GM19351 (cell line): ENCODE data around the gene FANCE.

Experiments used
- ATAC-seq: cut with Tn5 transposase; IDR thresholded peaks from one replicate; pipeline ENCODE4 v1.9.1; 2021; ENCODE audit warnings: mild to moderate bottlenecking, moderate library complexity; ENCODE audit not compliant: unreplicated experiment

FANCE gene

DNA sequence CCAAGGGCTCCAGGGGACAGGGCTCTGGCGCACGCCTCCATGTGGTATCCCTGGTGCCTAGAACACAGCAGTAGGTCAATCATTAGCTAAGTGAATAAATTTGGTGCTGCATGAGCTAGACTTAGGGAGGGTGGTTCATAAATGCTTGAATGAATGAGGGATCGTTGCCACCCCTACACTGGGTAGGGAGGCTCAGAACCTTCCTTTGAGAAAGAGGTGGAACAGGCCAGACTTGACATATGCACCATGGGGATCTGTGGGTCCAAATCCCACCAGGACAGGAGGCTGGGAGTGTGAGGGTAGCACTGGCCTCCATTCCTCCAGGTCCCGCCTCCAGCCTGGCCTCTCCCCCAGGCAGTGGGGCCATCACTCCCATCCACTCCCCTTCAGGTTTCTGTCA lies 30.9 kb downstream of the FANCE start:
- no peak for ATAC-seq

DNA sequence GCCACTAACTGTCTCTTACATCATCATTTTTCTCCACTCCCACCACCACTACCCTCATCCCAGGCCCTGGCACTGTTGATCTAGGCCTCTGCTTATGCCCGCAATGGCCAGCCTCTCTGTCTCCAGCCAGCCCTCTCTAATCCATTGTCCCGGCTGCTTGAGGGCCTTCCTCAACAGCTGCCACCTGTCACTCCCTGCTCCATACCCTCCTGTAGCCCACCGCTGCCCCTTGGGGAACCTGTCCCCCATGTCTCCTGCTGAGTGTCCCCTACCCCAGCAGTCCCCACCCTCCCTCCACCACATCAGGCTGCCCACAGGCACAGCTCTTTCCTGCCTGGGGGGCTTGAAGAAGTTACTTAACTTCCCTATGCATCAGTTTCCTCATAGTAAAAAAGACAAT lies 31.4 kb downstream of the FANCE start:
- no peak for ATAC-seq

DNA sequence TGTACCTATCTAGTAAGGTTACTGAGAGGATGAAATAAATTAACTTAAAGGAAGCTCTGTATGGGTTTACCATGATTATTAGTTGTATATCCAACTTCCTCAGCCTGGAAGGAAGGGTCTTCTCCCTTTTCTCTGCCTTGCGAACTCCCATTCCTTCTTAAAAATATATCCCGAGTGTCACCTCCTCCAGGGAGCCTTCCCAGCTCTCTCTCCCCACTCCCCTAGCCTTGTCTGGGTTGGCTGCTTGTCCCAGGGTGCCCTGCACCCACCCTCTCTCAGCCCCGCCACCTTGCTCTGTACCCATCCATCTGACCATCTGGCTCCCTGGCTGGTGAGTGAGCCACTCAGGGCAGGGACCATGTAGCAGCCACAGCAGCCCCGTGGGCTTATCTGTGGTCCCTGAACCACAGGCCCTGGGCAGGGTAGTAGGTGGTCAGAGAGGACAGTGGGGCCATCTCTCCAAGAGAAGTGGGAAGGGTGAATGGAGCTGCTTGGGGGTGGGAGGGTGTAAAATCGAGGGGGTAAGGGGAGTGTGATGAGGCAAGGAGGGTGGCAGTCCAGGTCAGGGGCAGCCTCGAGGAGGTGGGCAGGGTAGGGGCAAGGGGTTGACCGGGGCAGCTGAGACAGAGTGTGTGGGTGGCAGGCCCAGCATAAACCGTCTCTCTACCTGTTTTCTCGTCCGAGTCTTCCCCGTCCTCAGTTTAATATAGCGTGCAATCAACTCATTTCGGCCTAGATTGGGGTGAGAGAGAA lies 31.9 kb downstream of the FANCE start:
- ATAC-seq = no peak

DNA sequence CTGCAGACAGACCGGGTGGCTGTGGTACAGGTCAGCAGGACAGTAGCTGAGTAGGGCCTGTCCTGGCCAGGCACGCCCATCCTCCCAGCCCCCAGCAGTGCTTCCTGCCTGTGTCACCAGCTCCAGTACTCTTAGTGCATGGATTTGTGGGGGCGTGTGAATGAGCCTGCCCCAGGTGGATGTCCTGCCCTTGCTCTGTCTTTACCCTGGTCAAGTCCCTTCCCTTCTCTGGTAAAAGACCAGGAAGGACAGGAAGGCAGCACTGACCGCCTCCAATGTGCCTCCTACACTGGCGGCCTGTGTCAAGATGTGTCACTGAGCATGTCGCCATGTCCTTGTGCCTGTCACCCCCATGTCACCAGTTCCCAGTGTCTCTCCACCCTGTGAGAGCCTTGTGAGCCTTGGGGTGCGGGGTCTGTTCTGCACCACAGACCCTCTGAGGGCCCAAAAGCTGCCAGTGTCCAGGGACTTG lies 32.8 kb downstream of the FANCE start:
- ATAC-seq = no peak

DNA sequence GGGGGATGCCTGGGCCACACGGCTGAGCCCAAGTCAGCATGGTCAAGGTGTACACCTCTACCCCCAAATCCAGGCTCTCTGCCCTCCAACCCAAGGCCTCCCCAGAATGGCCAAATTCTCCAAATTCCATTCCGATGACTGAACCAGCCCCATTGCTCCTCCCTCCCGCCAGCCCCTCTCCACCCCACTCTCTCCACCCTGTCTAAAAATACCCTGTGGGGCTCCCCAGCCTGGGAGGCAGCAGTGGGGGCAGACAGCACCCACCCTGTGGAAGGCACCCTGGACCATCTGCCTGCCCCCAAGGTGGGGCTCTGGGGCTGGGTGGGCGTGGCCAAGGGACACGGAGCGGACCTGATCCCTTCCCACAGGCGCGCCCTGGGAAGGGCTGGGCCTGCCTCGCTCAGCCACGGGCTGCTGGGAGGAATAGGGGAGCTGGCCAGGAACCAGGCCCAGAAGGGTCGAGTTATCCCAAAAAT lies 33.3 kb downstream of the FANCE start:
- no peak for ATAC-seq

DNA sequence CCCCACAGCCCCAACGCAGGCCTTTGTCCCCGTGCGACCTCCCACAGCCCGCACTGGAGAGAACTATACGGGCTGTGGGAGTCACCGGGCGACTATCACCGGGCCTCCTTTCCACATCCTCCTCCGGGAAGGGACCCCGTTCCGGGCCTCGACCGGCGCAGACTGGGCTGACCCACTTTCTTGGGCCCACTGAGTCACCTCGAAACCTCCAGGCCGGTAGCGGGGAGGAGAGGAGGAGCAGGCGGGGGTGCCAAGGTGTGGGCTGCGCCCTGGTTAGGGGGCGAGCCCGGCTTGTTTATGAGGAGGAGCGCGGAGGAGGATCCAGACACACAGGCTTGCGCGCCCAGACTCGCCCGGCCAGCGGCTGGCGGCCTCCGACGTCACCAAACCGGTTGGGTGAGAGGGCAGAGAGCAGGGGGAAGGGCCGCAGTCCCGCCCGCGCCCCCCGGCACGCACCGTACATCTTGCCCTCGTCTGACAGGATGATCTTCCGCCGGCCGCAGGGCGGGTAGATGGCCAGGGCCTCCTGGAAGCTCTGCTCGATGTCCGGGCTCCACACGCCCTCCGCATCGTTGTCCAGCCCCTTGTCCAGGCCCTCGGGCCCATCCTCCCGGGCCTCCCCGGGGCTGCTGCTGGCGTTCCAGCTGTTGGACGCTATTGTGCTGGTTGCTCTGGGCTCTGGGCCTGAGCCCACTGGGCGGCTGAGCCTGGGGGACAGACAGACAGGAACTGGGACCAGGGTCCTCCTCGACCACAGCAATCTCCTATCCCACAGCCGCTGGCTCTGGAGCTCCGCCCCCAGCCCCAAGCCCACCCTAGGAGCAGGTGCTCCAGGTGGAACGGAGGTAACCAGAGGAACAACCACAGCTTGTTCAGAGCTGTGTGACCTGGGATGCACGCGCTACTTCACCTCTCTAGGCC lies 34.1 kb downstream of the FANCE start:
- no peak for ATAC-seq

DNA sequence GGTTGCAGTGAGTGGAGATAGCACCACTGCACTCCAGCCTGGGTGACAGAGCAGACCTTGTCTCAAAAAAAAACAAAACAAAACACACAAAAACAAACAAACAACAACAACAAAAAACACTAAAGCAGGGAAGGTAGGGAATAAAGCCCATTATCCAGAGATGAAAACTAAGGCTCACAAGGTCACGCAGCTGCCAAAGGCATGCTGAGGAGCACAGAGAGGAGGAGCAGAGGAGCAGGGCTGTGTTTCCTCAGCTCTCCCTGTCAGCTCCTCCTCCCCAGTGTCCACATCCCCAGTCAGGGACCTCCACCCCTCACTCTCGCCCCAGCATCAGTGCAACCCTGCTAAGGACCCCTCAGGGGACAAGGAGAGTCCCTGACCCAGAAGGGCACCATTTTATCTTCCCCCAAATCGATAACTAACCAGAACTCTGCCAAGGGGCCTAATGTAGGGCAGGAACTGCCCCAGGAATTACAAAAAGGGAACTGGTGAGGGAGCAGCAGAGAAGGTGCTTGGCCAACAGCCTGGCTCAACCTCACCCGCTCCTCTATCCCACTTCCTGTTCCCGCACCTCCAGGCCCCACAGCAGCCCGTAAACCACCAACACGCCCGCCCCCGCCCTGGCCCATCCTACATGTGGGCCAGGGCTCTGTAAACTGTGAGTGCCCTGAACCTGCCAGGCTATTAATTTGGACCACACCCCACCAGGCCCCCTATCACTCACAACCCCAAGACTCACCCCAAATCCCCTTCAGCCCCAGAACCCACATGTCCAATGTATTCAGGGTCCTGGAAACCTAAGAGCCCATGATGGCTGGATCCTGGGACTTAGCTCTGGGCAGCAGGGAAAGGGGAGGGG lies 35.7 kb downstream of the FANCE start:
- no peak for ATAC-seq

DNA sequence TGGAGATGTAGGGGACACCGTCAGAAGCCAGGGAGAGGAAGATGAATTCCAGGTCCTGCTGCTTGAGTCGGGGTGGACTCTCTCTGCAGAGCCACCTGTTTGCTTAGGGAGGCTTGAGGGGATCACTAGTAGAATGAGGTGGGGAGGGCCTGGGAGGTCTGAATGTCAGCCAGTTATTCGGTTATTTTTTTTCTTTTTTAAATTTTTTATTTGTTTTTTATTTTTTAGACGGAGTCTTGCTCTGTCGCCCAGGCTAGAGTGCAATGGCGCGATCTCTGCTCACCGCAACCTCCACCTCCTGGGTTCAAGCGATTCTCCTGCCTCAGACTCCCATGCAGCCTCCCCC lies 36.4 kb downstream of the FANCE start:
- no peak for ATAC-seq

DNA sequence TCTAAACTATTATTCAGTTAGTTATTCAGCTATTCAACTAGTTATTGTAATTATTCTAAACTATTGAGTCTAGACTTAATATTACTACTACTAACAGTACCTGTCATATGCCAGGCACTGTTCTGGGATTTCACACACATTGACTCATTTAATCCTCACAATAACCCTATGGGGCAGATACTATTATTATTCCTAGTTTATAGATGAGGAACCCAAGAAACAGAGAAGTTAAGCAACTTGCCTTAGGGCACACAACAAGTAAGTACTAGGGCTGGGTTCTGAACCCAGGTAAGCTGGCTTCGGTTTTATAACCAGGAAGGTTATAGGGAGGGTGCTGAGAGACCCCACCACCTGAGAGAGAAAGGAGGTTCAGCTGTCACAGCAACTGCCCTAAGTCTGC lies 36.9 kb downstream of the FANCE start:
- no peak for ATAC-seq

DNA sequence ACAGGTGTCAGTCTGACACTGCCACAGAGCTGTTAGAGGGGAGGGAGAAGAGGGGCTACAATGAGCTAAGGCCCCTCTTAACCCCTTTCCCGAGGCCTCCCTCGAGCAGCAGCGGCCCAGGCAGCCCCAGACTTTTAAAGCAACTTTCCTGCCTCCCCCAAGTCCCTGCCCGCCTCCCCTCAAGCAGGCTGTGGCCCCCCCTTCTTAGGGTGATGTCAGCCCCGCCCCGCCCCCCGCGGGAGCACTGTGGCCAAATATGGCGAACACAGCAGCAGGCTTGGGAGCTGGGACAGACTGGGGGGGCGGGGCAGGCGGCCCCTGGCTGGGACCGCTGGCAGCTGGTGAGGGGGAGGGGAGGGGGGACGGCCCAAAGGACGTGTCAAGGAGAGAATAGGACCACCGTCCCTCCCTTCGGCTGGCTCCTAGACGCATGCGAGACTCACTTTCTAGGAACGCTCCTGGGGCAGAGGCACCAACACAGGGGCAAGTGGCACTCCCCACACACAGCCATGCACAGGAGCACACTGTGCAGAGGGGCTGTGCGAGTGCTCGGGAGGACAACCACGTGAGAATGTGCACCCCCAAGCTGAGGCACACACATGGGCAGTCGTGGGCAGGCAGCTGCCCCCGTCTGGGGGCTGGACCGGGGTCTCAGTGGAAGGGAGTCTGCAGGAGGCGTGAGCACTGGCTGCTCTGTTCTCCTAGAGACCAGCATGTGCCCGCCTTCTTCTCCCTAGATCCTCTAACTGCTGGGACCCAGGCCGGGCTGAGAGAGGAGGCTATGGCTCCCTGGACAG lies 38.1 kb downstream of the FANCE start:
- ATAC-seq = no peak

DNA sequence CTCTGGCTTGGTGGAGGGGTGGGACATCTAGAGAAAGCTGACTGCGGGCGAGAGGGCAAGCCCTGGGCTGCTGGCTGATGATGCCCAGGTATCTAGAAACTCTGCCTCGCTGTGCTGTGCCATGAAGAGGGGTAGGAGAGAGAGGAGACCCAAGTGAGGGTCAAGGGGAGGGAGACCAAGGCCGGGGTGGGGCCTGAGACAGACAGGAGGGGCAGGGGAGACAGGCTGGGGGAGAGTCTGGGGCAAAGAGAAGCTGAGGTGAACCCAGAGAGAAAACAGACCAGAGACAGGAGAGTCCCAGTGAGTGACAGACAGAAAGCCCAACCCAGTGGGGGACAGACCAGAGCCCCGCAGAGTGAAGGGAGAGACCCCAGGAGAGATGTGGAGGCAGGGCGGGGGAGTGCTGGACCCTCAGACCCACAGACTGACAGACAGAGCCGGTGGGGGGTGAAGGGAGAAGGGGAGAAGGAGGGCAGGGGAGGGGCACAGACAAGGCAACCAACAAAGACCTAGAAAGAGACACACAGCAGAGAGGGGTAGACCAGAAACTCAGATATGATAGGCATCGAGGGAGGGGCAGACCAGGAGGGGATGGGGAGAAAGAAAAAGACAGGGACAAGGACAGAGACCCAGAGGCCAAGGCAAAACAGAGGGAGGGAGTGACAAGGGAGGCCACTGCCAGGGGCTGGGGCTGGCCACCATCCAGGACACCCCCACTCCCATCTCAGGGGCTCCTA lies 38.9 kb downstream of the FANCE start:
- no peak for ATAC-seq

DNA sequence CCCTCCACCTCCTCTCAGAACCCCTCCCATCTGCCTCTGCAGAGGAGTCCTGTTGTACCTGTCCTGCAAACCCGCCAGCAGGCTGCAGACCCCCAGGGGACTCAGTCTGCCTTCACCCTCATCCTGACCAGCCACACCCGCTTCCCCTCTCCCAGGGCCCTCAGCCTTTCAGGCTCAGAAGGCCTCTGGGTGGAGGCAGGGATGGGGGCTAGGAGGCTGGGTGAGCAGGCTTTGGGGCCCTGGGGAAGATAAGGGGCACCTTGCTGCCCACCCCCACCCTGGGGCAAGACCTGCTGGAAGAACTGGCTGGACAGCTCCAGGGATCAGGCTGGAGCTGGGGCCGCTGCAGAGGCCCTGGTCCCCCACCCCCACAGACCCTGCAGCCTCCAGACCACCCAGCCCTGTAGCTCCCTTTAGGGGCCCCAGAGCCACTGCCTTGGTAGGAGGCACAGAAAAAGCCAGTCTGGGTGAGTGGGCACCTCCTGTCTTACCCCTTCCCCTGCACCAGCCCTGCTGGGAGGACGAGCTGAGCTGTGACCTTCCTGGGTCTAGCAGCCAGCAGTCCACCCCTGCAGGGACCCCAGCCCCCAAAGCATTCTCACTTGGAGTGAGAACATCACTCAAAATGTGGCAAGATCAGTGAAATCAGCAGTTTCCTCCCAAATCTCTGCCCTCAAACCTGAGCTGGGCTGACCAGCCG lies 39.6 kb downstream of the FANCE start:
- no peak for ATAC-seq

DNA sequence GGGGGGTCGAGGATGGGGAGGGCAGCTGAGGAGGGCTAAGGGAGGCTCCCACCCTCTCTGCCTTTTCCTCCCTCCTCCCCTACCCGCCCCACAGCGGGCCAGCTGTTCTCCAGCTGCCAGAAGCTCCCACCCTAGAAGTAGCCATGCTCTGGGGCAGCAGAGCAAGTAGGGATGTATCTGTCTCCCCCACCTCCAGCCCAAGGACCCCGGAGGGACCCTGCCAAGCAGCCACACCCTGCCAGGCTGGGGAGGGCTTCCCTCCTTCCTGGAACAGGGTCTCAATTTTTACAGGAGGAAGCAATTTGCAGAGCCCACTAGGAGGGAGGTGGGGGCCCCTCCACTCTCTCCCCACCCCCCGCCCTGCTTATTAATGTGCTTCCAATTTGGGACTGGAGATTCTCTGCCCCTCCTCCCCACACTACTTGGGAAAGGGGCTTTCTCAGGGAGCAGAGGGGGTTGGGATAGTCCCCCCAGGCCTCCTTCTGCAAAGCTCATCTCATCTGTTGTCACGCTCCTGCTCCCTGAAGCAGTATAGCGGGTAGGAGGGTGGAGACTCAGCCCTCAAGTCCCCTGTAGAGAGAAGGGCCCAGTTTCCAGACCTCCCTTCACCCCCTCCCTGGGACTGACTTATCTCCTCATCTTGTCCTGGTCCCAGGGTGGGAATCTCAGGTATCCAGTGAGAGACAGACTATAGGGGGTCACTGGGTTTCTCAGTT lies 40.3 kb downstream of the FANCE start:
- no peak for ATAC-seq

DNA sequence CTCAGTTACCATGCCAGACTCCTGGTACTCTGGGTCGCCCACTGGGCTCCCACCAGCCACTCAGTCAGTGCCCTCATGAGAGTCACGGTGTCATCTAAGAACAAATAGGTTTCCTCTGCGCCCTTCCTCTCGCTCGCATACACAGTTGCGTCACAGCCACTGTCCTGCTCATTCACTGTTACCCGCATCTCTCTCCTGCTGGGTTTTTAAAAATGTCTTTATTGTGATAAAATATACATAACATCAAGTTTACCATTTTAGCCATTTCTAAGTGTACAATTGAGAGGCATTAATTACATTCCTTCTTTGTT lies 40.8 kb downstream of the FANCE start:
- no peak for ATAC-seq

DNA sequence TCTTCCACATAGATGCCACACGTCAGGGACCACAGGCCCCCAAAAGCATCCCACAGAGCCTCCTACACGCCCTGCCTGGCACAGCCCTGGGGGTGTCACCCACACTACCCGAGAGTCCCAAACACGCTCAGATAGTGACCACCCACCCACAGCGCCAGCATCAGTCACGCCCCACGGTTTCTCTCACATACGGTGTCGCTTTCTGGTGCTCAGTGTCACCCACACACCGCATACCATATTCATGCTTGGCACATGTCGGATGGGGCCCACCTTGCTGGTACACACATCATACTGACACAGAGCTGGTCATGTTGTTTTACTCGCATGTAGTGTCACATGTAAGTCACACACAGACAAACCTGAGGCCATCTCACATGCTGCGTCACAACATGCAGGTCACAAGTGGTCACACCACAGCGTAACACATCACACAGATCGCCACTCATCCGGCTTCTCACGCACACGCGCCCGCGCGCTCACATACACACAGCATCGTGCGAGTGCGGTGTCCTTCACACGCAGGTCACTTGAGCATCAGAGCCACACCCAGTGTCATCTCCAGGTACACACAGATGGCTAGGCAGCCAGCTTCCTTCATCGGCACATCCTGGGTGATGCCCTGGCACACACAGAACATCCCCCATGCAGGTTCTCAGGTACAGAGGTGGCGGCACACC lies 41.3 kb downstream of the FANCE start:
- no peak for ATAC-seq

DNA sequence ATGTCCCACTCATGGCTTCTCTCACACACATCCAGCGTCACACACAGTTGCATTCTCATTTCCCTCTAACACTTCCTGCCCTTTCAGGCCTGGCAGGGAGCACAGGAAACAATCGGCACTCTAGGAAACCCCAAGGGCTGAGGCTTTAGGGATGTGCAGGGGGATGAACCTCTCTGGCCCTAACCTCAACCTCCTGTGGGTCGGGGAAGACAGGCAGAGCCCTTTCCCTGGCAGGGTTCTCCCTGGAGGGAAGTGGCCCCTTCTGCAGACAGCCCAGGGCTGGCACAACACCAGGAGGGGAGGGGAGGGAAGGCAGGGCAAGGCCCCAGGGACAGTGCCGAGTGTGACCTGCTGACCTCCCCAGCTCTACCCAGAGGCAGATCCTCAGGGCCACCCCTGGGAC lies 42.0 kb downstream of the FANCE start:
- ATAC-seq = no peak

DNA sequence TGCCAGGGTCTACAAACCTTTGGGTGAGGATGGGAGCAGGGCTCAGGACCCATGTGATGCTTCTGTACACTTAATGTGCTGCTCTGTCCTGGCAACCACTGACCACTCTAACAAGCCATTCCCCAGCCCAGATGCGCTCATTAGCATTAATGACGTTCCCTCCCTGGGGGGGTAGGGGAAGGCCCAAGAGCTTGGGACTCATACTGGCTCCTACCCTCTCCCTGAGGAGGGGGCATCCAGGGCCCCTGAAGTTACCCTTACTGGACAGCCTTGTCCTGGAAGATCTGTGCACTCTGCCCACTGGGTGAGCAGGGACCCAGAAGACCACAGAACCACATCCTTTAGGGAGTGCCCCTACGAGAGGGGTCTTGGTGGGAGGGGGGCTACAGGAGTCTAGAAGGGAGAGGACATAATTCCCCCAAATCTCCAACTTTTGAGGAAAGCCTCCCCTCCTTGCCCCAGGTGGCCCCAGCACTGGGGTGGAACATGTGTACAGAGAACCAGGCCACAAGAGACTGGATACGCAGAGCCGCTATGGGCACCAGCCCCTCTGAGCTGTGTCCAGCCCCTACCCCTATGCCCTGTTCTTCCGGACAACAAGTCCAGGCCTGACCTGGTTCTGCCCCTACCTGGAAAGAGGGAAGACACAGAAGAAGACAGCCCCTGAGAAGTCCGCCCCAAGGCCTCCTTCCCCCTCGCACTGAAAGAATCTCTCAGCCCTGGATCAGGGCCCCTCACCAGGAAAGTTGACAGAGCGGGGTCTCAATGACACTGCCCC lies 43.3 kb downstream of the FANCE start:
- no peak for ATAC-seq
